Heart left ventricle (tissue), 16 donors: ENCODE results near the gene TOP2B. TPM values are rescaled to one million over a fixed set of nuclear protein-coding genes. Genes with fewer than 3 reads are reported as not detected.

Experiments used
- ATAC-seq, 4 donors: fragments of 200-7000 bp; cut with Tn5 transposase; one replicate each; pipeline ENCODE4 v1.9.1; 2020 to 2022; ENCODE audit warnings: moderate library complexity in 4 of 4, mild to moderate bottlenecking in 3 of 4, moderate number of reproducible peaks in 1 of 4
- DNase-seq, 5 donors: peaks; one replicate each; pipeline ENCODE4 v3.0.0-alpha.2; 2020
- H3K27ac ChIP-seq, 12 donors: fragments of 200-600 bp; sonication (generic) in 4 of 12; one replicate each; pipeline versions ENCODE4 v1.5.0 to v1.8.0; 2016 to 2022; ENCODE audit warnings: mild to moderate bottlenecking in 2 of 12
- H3K27me3 ChIP-seq, 9 donors: fragments of 200-600 bp; sonication (generic) in 2 of 9; one replicate each; pipeline versions ENCODE4 v1.5.1 to v1.8.0; 2016 to 2022; ENCODE audit warnings: mild to moderate bottlenecking in 3 of 9
- H3K36me3 ChIP-seq, 9 donors: fragments of 200-600 bp; sonication (generic) in 2 of 9; one replicate each; pipeline versions ENCODE4 v1.5.0 to v1.8.0; 2018 to 2022; ENCODE audit warnings: mild to moderate bottlenecking in 2 of 9
- H3K4me1 ChIP-seq, 12 donors: fragments of 200-600 bp; sonication (generic) in 4 of 12; one replicate each; pipeline versions ENCODE4 v1.5.0 to v1.8.0; 2016 to 2022; ENCODE audit warnings: mild to moderate bottlenecking in 3 of 12
- H3K4me3 ChIP-seq, 12 donors: fragments of 200-600 bp; sonication (generic) in 4 of 12; one replicate each; pipeline versions ENCODE4 v1.5.0 to v1.8.0; 2017 to 2022; ENCODE audit warnings: mild to moderate bottlenecking in 9 of 12, moderate library complexity in 4 of 12
- H3K9me3 ChIP-seq, 12 donors: fragments of 200-600 bp; sonication (generic) in 4 of 12; one replicate each; pipeline versions ENCODE4 v1.5.0 to v1.8.0; 2016 to 2022; ENCODE audit warnings: mild to moderate bottlenecking in 1 of 12
- CTCF ChIP-seq, 12 donors: fragments of 200-600 bp; sonication (generic) in 4 of 12; IDR thresholded peaks; one replicate each; pipeline versions ENCODE4 v1.5.0 to v1.8.0; 2018 to 2022; ENCODE audit warnings: antibody characterized with exemption in 12 of 12, mild to moderate bottlenecking in 5 of 12
- POLR2A ChIP-seq, 2 donors: fragments of 450-650 bp; IDR thresholded peaks; one replicate each; pipeline ENCODE4 v1.6.1; 2017; ENCODE audit warnings: antibody characterized with exemption in 2 of 2, mild to moderate bottlenecking in 2 of 2, moderate library complexity in 2 of 2
- WGBS, 4 donors: extraction: QIAGEN DNeasy Blood & Tissue Kit in 2 of 4; methylation state at CpG; one replicate each; pipeline versions ENCODE4 v1.1.5 to v1.1.7; 2013 to 2018; 5-methylcytosine and 5-hydroxymethylcytosine counted together
- intact Hi-C, 10 donors: fragments of 100-400 bp; cut with DNase I; formaldehyde crosslinking; loops; one replicate each; pipeline versions ENCODE4 v1.11.1 to v1.14.2; 2022
- polyA plus RNA-seq, 2 donors: library from polyadenylated mRNA; stranded (reverse); fragments of 200-250 nt; gene quantifications; one replicate each; pipeline ENCODE4 v1.2.3, GENCODE V29; 2013
- total RNA-seq, 9 donors: library from RNA; depleted of rRNA in 2 of 9; stranded (reverse); fragments of >200 nt in 2 of 9; fragmentation: NEBNext Ultra II Directional in 3 of 9; extraction: Animal tissue kit (Norgen Biotek cat#: 25700) in 3 of 9; gene quantifications; one replicate each; pipeline versions ENCODE4 v1.1.0 to v1.2.4, GENCODE V29; 2016 to 2023
- donor health status: ischemic (EF 13 %, LVEDD 7.1; RV severe dilation, severe dysfunction).
- donor health status: healthy with polysubstance abuse.
- donor health status: DM: no; HTN: yes; CAD: no.
- donor health status: DM: no; HTN: no; CAD: no.
- donor health status: ischemic (EF 25% LVEDD 6.9; RV normal size, moderate dysfunction).
- donor health status: ischemic (EF 25% LVEDD 5.7; RV mildly dilated, moderate dysfunction).
- donor health status: healthy.
- donor health status: DM: yes; HTN: yes; CAD: no.
- donor health status: ischemic (EF 35%, LVEDD 5.7; RV mildly dilated, moderate dysfunction).
- donor health status: nonischemic (EF 11% LVEDD 7.7; RV severe dilation, severe dysfunction).
- donor health status: DM: yes; HTN: yes; CAD: no.
- donor health status: PGD.
- donor health status: ischemic (EF 29% LVEDD 5.4; RV normal size, mild dysfunction).
- donor health status: nonischemic (EF 23%, LVEDD 6.1; RV moderate dilation, normal function).

Gene TOP2B
- total and polyA plus RNA-seq, 11 donors: 33.1 to 124 (median 91.0) TPM

DNA sequence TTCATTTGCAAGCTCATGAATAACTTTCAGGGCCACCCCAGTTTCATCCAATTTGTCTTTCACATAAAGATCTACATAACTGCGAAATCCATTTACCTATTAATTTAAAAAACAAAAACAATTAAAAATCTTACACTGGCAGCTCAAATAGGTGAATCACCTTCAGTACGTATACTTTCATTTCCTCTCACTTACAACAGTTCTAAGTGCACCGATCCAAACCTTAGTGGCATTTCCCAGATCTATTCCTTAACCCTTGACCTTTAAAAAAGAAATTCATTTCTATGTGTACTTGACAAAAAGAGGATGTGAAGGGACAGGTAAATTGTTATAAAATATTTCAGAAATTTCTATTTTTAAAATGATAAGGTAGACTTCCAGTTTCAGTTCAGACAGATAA is 30.8 kb downstream of the TOP2B start:
- Histone ChIP-seq H3K27ac (no peak overlapping the region), H3K4me1 (peaks cover 0 to 4% (median 0%) of the 10 kb centered on the region in 12 donors), H3K4me3 (no peak overlapping the region), H3K9me3 (no peaks in the 10 kb centered on the region), H3K27me3 (no peaks in the 10 kb centered on the region), H3K36me3 (peaks cover 4 to 100% (median 93%) of the 10 kb centered on the region in 9 donors)
- 84 to 92% (median 88%) methylated on average over 3 of the region's 3 CpGs for WGBS, 4 donors
- DNase-seq: no peak
- no peak for ATAC-seq
- TF ChIP-seq CTCF (IDR thresholded peaks at IDR 0.05) (no peak), POLR2A (IDR thresholded peaks at IDR 0.05) (no peak)
- intact Hi-C loops: loop anchor here in 1 of 10 donors (10.0 kb wide), 1 partner anchor 101 kb away; no protein-coding TSS in a partner anchor

DNA sequence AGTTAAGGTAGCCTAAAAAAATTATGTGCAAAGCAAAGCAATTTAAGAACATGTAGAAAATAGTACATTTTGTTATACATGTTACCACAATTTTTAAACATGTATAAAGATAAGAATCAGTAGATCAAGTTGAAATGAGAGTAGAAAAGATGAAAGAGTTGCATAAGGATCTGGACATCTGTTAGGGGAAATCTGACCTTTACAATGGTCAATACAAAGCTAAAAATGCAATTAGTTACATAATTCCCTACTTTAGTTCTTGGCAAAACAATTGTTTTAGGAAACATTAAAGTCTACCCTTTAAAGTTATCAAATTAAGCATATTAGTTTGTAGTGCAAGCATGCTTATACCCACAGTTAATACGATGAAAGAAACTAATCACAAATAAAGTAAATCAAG is 32.7 kb downstream of the TOP2B start:
- TF ChIP-seq POLR2A (IDR thresholded peaks at IDR 0.05) (no peak), CTCF (IDR thresholded peaks at IDR 0.05) (no peak)
- H3K36me3 ChIP-seq: peaks cover 4 to 100% (median 100%) of the 10 kb centered on the region in 9 donors
- H3K27ac ChIP-seq: no peak overlapping the region
- WGBS, 4 donors: 92 to 99% (median 95%) methylated on average over 1 of the region's 1 CpG
- intact Hi-C loops: loop anchor here in 1 of 10 donors (10.0 kb wide), 1 partner anchor 103 kb away; no protein-coding TSS in a partner anchor
- H3K4me3 ChIP-seq: no peak overlapping the region
- DNase-seq (no peak), ATAC-seq (no peak)
- peaks cover 0 to 4% (median 0%) of the 10 kb centered on the region in 12 donors for H3K4me1 ChIP-seq
- no peaks in the 10 kb centered on the region for H3K9me3 ChIP-seq
- no peaks in the 10 kb centered on the region for H3K27me3 ChIP-seq

GRCh38 chr3:25621087-25621486 is 43.6 kb downstream of the TOP2B start:
- H3K9me3 ChIP-seq: no peaks in the 10 kb centered on the region
- no peak for ATAC-seq
- WGBS, 4 donors: 96 to 99% (median 97%) methylated on average over 2 of the region's 2 CpGs
- peaks cover 0 to 100% (median 93%) of the 10 kb centered on the region in 9 donors for H3K36me3 ChIP-seq
- intact Hi-C loops: no loop called here
- no peak overlapping the region for H3K4me3 ChIP-seq
- H3K27ac ChIP-seq: no peak overlapping the region
- H3K27me3 ChIP-seq: no peaks in the 10 kb centered on the region
- DNase-seq: no peak
- TF ChIP-seq CTCF (IDR thresholded peaks at IDR 0.05) (no peak), POLR2A (IDR thresholded peaks at IDR 0.05) (no peak)
- no peaks in the 10 kb centered on the region for H3K4me1 ChIP-seq

DNA sequence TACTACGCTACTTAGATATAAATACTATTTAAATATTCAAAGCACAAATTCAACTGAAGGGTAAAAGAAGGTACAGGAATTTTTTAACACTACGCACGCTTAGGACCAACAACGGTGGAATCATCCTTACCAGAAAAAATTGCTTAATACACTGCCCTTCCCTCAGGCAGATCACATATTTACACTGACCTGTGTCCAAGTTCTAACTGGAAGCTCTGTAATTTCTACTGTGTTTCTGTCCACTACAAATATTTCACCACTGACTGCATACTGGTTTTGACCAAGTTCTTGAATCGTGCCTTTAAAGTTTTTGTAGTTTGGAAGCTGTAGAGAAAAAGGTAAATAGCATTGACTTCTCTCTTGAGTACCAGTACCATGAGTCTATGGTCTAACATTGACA is 44.2 kb downstream of the TOP2B start:
- DNase-seq (no peak), ATAC-seq (no peak)
- Histone ChIP-seq H3K27ac (no peak overlapping the region), H3K4me3 (no peak overlapping the region), H3K9me3 (no peaks in the 10 kb centered on the region), H3K36me3 (peaks cover 0 to 100% (median 93%) of the 10 kb centered on the region in 9 donors), H3K27me3 (no peaks in the 10 kb centered on the region), H3K4me1 (no peaks in the 10 kb centered on the region)
- TF ChIP-seq POLR2A (IDR thresholded peaks at IDR 0.05): no peak
- intact Hi-C loops: no loop called here
- WGBS, 4 donors: 95 to 99% (median 96%) methylated on average over 5 of the region's 5 CpGs

GRCh38 chr3:25619382-25619781 is 45.3 kb downstream of the TOP2B start:
- H3K9me3 ChIP-seq: no peaks in the 10 kb centered on the region
- no peak overlapping the region for H3K27ac ChIP-seq
- intact Hi-C loops: no loop called here
- H3K4me1 ChIP-seq: no peaks in the 10 kb centered on the region
- no peaks in the 10 kb centered on the region for H3K27me3 ChIP-seq
- DNase-seq: no peak
- no peak for ATAC-seq
- no peak overlapping the region for H3K4me3 ChIP-seq
- TF ChIP-seq POLR2A (IDR thresholded peaks at IDR 0.05): no peak
- no peak for TF ChIP-seq CTCF (IDR thresholded peaks at IDR 0.05)
- H3K36me3 ChIP-seq: peaks cover 0 to 100% (median 93%) of the 10 kb centered on the region in 9 donors
